Amygdala (tissue), 56 donors: ENCODE measurements around the gene SESN3.
"Not testable (repeated sequence)": the region's sequence is repeated elsewhere in the genome, so short reads cannot be mapped to it uniquely, and the experiment has no call there.

Experiments used
- DNase-seq, 56 donors: peaks; one replicate each; lab custom pipeline; 2025; lab: John Stamatoyannopoulos, UW

SESN3 gene, protein sequence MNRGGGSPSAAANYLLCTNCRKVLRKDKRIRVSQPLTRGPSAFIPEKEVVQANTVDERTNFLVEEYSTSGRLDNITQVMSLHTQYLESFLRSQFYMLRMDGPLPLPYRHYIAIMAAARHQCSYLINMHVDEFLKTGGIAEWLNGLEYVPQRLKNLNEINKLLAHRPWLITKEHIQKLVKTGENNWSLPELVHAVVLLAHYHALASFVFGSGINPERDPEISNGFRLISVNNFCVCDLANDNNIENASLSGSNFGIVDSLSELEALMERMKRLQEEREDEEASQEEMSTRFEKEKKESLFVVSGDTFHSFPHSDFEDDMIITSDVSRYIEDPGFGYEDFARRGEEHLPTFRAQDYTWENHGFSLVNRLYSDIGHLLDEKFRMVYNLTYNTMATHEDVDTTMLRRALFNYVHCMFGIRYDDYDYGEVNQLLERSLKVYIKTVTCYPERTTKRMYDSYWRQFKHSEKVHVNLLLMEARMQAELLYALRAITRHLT

GRCh38 chr11:95231127-95231880 lies at the start of gene SESN3:
Gene SESN3, minus strand, starts transcription at chr11:95231202. Its CDS starts 342 bp downstream, at chr11:95230860.
- peak; percentile 72 to 100 (median 98) for DNase-seq

DNA sequence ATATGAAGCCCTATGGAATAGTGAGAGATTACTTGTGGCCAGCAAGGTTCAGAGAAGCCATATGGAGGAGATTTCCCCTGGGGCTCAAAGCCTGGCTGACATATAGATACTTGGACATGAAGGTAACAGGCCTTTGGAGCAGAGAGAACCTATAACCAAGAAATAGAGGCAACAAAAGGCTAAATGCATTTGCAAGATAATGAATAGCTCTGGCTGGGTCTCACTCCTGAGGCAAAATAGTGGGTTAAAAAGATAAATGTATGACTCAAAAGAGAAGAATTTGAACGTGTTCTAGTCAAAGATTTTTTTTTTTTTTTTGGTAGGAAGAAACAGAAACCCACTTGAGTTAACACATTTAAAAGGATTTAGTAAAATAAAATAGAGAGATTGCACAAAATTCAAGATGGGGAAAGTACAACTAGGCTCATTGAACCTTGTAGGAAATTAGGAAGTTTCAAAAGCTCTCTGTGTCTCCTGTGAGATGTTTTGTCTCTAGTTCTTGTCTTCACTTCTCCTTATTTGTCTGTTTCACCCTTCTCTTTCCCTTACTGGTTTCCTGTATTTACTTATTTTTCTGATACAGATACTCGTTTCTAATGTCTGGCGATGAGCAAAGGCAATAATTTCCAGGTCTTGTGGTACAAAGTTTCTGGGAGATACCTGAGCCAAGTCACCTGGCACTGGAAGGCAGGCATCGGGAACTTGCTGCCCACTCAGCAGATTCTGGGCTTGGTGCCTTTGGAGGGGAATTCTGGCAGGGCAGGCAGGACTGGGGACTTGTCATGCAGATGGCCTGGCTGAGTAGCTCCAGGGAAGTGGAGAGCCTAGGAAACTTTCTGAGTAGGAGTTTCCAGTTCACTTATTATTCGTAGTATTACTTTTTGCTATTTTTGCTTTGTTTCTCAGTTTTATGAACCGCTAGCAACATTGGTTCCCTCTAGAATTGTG lies 49.2 kb upstream of the SESN3 start:
- DNase-seq, result peak in 37 of 56 donors; percentile 3 to 75 (median 36)

- DNase-seq, result no peak
Measured at GRCh38 chr11:95277868-95278267, 46.9 kb upstream of the SESN3 start.

DNA sequence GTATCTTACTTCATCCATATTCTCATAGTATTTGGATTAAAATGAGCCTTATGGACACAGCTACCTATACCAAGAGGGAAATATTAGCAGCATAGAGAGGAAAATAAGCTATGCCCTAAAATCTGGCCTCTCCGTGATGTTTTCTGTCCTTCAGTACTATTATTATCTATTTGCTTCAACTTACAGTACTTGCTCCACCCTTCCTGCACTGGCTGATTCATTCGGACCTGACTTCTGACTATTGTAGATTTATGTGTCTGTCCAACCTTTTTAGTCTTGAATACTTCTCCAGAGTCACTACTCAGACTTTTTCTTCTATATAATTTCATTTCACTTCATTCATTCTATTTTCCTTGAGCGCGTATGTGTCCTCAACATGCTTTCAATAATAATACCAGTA lies 45.1 kb upstream of the SESN3 start:
- DNase-seq, result no peak

DNA sequence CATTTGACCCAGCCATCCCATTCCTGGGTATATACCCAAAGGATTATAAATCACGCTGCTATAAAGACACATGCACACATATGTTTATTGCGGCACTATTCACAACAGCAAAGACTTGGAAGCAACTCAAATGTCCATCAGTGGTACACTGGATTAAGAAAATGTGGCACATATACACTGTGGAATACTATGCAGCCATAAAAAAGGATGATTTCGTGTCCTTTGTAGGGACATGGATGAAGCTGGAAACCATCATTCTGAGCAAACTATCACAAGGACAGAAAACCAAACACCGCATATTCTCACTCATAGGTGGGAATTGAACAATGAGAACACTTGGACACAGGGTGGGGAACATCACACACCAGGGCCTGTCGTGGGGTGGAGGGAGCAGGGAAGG lies 42.6 kb upstream of the SESN3 start:
- not testable (repeated sequence) for DNase-seq

GRCh38 chr11:95269036-95269819 lies 38.2 kb upstream of the SESN3 start:
- no peak for DNase-seq

- DNase-seq, result peak in 2 of 56 donors; percentile 10 to 19
Measured at GRCh38 chr11:95268391-95268790, 37.4 kb upstream of the SESN3 start.

GRCh38 chr11:95267601-95268213 lies 36.7 kb upstream of the SESN3 start:
- no peak for DNase-seq

- DNase-seq, result no peak
Measured at GRCh38 chr11:95266751-95267374, 35.9 kb upstream of the SESN3 start.

GRCh38 chr11:95264881-95265280 lies 33.9 kb upstream of the SESN3 start:
- DNase-seq, result no peak

- no peak for DNase-seq
Measured at GRCh38 chr11:95262994-95263765, 32.2 kb upstream of the SESN3 start.

DNA sequence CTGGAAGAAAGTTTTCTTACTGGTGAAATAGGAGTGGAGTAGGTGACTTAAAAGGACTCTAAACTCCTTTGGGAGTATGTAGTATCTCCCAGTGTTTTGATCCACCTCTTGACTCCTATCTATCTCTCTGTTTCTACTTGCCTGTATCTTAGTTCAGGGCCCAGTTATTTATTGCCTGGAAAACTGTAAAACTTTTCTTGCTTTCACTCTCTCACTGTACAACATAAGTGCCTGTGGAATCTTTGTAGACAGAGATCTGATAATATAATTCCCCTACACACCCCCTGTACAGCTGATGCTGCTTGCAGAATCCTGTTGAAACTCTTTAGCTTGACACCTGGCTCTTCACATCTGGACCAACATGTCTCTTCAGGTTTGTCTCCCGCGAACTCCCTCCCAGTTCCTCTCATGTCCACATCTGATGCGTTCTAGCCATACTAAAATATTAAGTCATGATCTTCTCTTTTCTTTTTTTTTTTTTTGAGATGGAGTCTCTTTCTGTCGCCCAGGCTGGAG lies 26.5 kb upstream of the SESN3 start:
- no peak for DNase-seq

DNA sequence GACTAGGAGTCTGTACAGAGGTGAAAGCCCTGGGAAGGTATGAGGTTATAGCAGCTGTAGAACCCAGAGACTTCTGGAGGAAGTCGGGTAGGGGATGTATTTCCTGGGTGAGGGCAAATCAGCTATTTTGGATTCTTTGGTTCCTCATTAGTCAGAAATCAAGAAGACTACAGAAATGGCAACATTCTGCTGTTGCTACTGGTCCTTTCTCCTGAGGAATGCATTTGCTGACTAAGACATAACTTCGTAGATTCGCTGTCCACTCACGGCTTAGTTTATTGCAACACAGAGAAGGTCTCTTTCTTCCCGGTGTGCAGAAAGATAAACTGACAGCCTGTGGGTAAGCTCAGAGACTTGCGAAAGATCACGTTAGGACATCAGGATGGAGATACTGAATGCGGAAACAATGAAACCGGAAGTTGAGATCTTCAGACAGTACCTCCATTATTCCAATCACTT lies 25.3 kb upstream of the SESN3 start:
- DNase-seq, result peak in 2 of 56 donors; percentile 6 to 39

DNA sequence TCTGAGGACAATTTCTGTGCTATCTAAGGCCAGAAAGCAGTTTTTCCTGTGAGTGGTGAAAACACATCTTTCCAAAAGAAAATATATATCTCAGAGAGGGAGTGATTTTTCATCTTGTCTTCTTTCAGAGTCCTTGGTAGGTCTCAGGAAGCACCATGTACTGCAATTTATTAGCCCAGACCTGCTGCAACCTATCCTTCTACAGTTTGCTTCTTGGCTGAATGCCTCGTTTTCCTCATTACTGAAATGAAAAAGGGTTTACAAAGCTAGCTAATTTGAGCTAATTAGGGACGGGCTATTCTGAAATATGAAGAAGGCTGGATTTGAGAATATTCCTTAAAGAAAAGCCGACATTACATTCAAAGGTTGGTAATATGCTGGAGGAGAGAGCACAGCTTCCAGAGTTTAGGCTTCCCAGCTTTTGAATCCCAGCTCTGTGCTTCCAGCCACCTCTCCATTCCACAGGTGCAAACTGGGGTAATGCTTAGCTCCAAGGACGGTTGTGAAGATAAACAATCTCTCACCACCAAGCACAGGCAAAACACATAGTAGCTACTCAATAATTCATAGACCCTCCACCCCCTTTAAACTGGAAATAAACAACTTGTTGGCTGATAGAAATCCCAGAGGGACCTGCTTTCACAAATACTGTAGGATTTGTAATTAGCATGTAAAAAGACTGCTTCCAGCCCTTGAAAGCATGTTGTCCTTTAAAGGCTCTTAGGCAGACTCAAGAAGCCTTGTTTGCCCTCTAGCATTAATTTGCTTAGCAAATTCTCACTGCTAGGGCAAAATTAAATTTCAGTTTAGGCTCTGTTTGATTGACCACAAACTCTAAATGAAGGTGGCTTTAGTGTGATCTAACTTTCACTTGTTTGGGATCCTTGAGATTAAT lies 24.5 kb upstream of the SESN3 start:
- DNase-seq, result no peak

GRCh38 chr11:95254716-95255115 lies 23.7 kb upstream of the SESN3 start:
- DNase-seq, result no peak

- peak in 54 of 56 donors; percentile 13 to 93 (median 76) for DNase-seq
Measured at GRCh38 chr11:95254131-95254704, 23.2 kb upstream of the SESN3 start.
